ENCODE results near the gene KCNK4. TPM values are rescaled to one million over a fixed set of nuclear protein-coding genes. Genes with fewer than 3 reads are reported as not detected.
A peak's percentile ranks its signal among the peaks of the same experiment; 100 is the strongest.
"Not testable (repeated sequence)": the region's sequence is repeated elsewhere in the genome, so short reads cannot be mapped to it uniquely, and the experiment has no call there.

The KCNK4 gene
- total RNA-seq (2014; rRNA removed; shearing (Covaris generic)), result 0.31 TPM in 1 of 2 replicates, not detected in the other

DNA sequence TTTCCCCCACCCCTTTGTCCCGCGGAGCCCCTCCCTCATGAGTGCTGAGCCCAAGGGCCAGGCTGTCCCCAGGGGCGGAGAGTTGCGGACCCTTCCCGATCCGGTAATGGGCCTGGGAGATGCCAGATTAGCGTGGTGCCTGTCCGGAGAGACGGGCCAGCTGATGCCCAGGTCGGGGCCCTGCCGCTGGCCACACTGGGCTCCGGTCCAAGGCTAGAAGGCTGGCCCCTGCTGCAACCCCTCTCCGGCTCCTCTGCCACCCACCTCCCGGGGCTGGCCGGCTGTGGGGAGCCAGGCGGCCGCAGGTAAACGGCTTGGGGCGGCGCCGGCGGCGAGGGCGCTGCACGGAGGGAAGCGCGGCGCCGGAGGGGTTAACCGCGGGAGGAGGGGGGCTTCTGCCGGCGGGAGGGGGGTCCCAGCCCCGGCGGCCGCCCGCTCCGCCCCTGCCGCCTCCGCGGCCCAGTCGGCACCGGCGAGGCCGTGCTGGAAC lies at the start of gene KCNK4:
Gene KCNK4, plus strand, starts transcription at position 41 of the 490 bp plus-strand sequence. CDS start 1,717 bp downstream, outside the sequence.
- peaks cover 51% of the 10 kb centered on the region for H3K27me3 ChIP-seq (replicated peaks)
- no peak for DNase-seq (ENCODE audit: low read depth in 1 of 2, low spot score in 2 of 2)
- H3K9me3 ChIP-seq (replicated peaks), result 0 out of 2 replicates have a peak, but pooled peaks cover 3% of the 10 kb centered on the region

DNA sequence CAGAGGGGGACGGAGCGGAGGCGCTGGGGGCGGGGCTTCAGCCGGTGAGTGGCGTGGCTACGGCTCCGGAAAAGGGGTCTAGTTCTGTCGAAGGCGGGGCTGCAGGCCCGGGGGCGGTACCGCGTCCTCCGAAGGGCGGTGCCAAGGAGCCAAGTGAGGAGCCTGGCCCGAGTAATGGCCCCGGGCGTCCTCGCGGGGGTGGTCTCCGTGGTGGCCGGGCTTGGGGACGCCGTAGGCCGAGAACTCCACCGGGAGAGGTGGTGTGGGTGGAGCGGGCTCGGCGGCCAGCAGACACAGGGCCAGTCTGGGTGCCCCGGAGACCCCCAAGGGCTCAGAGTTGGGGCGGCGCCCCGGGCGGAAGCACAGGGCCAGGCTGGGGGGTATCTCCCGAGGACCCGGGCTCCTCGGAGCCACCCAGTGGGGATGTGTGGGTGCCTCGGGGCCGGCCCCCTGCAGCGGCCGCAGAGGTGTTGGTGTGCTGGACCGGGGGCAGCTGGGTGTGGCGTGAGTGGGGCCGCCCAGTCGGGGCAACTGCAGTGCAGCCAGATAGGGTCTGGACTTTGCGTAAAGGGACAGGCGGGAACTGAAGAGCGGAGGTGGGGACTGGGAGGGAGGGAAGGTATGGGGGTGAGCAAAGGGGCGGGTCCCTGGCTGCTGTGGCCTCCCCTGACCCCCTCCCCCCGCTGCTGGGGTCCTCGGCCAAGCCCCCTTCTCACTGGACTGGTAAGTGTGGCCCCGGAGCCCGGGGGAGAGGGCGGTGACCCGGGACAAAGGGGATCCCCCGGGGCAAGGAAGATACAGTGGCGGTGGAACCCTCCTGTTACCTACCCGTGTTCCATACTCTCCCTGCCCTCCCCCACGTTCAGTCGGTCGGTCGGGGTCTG lies 49.4 kb upstream of the KCNK4 start:
- Histone ChIP-seq H3K36me3 (peaks cover 64% of the 10 kb centered on the region), H3K4me1 (replicated peaks) (peaks cover 42% of the 10 kb centered on the region), H3K9me3 (replicated peaks) (no peaks in the 10 kb centered on the region), H3K27ac (peak overlapping the region; percentile 12; the same call in 1 of the 2 replicates), H3K4me3 (peak overlapping the region; percentile 74), H3K27me3 (replicated peaks) (no peaks in the 10 kb centered on the region)
- peak in 1 of 2 experiments; percentile 76 for DNase-seq (ENCODE audit: low read depth in 1 of 2, low spot score in 2 of 2)

More for the DNA sequence above, at the start of gene KCNK4:
- Histone ChIP-seq H3K4me3 (no peak within 1 kb of the TSS), H3K27ac (no peak within 1 kb of the TSS), H3K36me3 (no peaks in the 10 kb centered on the region; the same call in 1 of the 2 replicates), H3K4me1 (replicated peaks) (peaks cover 12% of the 10 kb centered on the region)

DNA sequence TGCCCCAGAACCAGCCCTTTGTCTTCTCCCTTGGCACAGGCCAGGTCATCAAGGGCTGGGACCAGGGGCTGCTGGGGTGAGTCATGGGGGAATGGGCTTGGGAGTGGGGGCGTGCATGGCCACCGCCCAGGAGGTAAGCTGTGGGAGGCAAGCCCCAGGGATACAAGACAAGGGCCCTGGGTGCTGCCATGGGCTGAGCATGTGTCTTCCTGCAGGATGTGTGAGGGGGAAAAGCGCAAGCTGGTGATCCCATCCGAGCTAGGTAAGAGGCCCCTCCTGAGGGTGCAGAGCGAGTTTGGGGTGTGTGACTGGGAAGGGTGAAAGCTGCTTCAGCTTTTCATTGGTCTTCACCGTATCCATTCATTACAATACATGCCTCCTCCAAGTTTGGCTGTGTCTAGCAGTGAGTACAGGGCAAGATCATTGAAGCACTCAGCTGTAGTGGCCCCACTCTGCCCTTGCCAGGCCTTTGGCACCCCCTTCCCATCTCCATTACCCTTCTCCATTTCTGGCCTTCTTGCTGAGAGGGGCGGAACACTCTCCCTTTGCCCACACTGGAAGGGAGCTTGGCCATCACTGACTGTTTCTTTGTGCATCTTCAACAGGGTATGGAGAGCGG lies 47.8 kb upstream of the KCNK4 start:
- Histone ChIP-seq H3K9me3 (replicated peaks) (no peaks in the 10 kb centered on the region), H3K27me3 (replicated peaks) (no peaks in the 10 kb centered on the region), H3K4me3 (no peak overlapping the region), H3K27ac (no peak overlapping the region), H3K4me1 (replicated peaks) (peaks cover 55% of the 10 kb centered on the region), H3K36me3 (peaks cover 57% of the 10 kb centered on the region)
- DNase-seq (ENCODE audit: low read depth in 1 of 2, low spot score in 2 of 2), result no peak

DNA sequence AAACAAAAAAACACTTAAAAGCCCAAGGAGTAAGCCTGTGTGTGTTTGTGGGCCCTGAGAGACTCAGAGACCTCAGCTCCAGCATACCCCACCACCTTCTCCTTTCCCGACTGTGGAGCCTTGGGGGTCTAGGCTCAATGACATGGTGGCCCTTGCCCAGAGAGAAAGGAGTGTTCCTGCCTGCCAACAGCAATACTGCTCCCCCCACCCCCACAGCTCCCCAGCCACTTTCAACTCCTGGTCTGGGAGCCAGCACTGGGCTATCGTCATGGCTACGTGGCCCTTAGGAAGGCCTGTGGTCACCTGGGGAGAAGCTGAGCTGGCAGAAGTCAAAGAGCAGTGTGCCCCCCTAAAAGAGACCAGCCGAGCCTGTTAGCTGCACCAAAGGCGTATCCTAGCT lies 47.0 kb upstream of the KCNK4 start:
- H3K27me3 ChIP-seq (replicated peaks), result no peaks in the 10 kb centered on the region
- no peak overlapping the region for H3K4me3 ChIP-seq
- no peaks in the 10 kb centered on the region for H3K9me3 ChIP-seq (replicated peaks)
- peaks cover 52% of the 10 kb centered on the region for H3K36me3 ChIP-seq
- no peak for DNase-seq (ENCODE audit: low read depth in 1 of 2, low spot score in 2 of 2)
- no peak overlapping the region for H3K27ac ChIP-seq
- H3K4me1 ChIP-seq (replicated peaks), result peaks cover 55% of the 10 kb centered on the region

DNA sequence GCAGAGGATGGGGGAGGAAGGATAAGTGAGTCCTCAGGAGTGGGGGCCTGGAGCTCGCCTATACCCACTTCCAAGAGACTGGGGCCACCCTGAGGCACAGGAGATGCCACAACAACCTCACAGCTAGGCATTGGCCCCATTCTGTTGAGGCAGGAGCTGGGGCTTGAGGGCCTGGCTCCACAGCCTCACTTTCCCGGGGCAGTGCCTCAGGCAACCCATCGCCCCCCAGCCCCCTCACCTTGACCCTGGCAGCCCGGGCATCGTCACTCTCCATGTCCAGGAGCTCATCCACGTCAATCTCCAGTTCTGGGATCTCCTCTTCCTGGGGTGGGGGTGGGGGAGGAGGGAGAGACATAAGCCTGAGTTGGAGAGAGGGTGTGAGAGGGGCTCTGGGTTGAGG lies 46.1 kb upstream of the KCNK4 start:
- Histone ChIP-seq H3K9me3 (replicated peaks) (no peaks in the 10 kb centered on the region), H3K27me3 (replicated peaks) (no peaks in the 10 kb centered on the region), H3K36me3 (peaks cover 51% of the 10 kb centered on the region), H3K27ac (no peak overlapping the region), H3K4me1 (replicated peaks) (peaks cover 54% of the 10 kb centered on the region), H3K4me3 (peak overlapping the region; percentile 79)
- DNase-seq (ENCODE audit: low read depth in 1 of 2, low spot score in 2 of 2), result no peak

DNA sequence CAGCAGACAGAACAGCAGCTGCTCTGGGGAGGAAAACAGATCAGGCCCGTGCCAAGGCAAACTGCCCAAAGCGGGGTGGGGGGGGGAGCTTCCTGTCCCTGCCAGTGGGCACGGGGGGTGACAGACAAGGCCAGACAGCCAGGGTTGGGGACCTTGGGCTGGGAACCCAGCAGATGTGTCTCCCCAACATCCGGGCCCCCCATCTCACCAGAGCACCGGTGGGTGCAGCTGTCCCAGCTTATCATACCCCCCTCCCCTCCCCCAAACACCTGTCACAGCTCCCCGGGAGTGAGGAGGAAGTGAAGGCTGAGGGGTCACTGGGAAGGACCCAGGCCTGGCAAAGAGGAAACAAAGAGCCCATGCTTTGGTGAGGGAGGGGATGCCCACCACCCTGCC lies 45.7 kb upstream of the KCNK4 start:
- Histone ChIP-seq H3K4me1 (replicated peaks) (peaks cover 50% of the 10 kb centered on the region), H3K9me3 (replicated peaks) (no peaks in the 10 kb centered on the region), H3K4me3 (peak overlapping the region; percentile 79), H3K27ac (peak overlapping the region; percentile 68), H3K27me3 (replicated peaks) (no peaks in the 10 kb centered on the region), H3K36me3 (peaks cover 47% of the 10 kb centered on the region)
- DNase-seq (ENCODE audit: low read depth in 1 of 2, low spot score in 2 of 2), result no peak

DNA sequence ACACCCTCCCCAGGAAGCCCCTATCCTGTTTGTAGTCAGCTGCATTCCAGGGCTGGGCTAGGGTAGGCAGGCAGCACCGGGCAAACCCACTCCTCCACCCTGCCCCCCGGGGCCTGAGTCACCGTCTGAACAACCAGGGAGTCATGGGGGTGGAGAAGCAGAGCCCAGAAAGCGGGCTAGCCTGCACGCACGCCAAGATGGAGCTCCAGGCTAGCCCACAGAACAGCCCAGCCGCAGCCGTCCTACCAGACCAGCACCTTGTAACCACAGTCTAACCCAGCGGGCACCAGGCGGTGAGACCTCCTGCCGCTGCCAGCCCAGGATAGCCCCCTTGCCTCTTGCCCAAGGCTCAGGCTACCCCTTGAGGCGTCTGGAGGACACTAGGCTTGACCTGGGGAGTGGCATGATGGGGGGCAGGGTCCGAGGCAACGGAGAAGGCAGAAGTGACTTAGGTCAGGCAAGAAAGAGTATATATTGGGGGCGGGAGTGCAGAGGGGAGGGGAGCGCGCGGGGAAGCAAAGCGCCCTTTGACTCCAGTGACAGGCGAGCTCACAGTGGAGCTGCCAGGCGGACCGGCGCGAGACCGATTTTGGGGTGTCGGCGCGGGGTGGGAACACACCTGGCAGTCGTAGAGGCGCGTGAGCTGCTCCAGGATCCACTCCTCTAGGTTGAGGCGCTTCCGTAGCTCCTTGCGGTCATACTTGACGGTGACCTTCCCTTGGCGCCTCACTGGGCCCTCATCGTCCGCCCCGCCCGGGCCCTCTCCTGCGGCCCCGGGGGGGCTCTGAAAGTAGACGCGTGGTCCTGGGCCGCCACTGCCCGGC lies 45.1 kb upstream of the KCNK4 start:
- peaks cover 52% of the 10 kb centered on the region for H3K4me1 ChIP-seq (replicated peaks)
- H3K27ac ChIP-seq, result peak overlapping the region; percentile 68
- H3K36me3 ChIP-seq, result peaks cover 44% of the 10 kb centered on the region

DNA sequence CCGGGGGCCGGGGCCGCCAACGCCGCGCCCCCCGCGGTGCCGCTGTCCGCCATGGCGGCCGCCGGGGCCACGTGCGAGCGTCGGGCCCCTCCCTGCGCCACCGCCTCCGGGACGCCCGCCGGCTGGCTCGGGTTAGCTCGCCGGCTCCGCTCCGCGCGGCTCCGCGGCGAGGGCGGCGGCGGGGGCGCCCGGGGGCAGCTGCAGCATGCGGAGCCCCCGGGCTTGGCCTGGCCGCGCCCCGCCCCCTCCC lies 44.6 kb upstream of the KCNK4 start:
- H3K27me3 ChIP-seq (replicated peaks); DNase-seq (ENCODE audit: low read depth in 1 of 2, low spot score in 2 of 2); H3K9me3 ChIP-seq (replicated peaks): not testable (repeated sequence)
- peak overlapping the region; percentile 68; the same call in 1 of the 2 replicates for H3K27ac ChIP-seq
- H3K36me3 ChIP-seq, result peaks cover 45% of the 10 kb centered on the region
- peaks cover 56% of the 10 kb centered on the region for H3K4me1 ChIP-seq (replicated peaks)
- H3K4me3 ChIP-seq, result peak overlapping the region; percentile 79

More for the DNA sequence above, 45.1 kb upstream of the KCNK4 start:
- H3K4me3 ChIP-seq, result peak overlapping the region; percentile 79
- no peaks in the 10 kb centered on the region for H3K27me3 ChIP-seq (replicated peaks)
- H3K9me3 ChIP-seq (replicated peaks), result no peaks in the 10 kb centered on the region
- peak; percentile 91 to 99 for DNase-seq (ENCODE audit: low read depth in 1 of 2, low spot score in 2 of 2)

DNA sequence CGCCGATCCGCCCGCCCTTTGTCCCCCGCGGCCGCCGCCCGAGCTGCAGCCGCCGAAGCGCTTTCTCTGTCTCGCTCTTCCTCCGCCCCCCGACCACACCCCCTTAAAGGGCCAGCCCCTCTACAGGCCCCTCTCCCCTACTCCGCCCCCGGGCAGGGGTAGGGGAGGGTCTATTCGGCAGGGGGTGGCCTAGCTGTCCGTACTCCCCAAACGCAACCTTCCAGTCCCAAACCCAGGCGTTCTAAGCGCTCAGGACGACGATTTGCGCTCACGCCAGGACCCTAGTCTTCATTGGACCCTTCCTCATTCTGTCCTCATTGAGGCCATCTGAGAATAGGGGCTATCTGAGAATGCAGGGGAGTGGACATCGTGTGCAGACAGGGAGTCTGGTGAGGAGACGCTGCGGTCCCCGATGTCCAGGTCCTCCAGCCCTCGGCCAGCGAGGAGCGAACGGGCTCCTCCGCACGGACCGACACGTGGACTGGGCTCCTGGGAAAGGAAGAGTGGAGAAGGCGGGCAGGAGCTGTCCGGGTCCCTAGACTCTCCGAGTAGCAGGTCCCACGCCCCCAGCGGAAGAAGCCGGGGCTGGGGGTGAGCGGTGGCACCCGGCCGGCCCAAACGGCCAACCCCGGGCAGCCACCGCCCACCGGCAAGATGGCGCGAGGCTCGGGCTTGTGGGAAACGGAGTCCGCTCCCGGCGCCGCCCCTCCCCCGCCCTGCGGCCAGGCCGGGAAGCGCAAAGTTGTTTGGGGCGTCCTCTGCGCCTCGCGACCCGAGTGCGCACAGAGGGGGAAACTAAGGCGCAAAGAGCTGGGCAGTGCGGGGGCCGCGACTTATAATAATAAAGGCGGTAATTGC lies 44.0 kb upstream of the KCNK4 start, which contains the start of gene PPP1R14B:
Gene PPP1R14B, minus strand, starts transcription at position 73 of the 858 bp plus-strand sequence. CDS start 270 bp downstream, outside the sequence.
- H3K36me3 ChIP-seq, result peaks cover 48% of the 10 kb centered on the region
- H3K27ac ChIP-seq, result peak within 1 kb of the TSS; percentile 68
- H3K27me3 ChIP-seq (replicated peaks), result no peaks in the 10 kb centered on the region
- DNase-seq (ENCODE audit: low read depth in 1 of 2, low spot score in 2 of 2), result peak; percentile 90 to 97
- peaks cover 3% of the 10 kb centered on the region; the same call in 1 of the 2 replicates for H3K9me3 ChIP-seq (replicated peaks)
- H3K4me1 ChIP-seq (replicated peaks), result peaks cover 56% of the 10 kb centered on the region
- H3K4me3 ChIP-seq, result peak within 1 kb of the TSS; percentile 79

DNA sequence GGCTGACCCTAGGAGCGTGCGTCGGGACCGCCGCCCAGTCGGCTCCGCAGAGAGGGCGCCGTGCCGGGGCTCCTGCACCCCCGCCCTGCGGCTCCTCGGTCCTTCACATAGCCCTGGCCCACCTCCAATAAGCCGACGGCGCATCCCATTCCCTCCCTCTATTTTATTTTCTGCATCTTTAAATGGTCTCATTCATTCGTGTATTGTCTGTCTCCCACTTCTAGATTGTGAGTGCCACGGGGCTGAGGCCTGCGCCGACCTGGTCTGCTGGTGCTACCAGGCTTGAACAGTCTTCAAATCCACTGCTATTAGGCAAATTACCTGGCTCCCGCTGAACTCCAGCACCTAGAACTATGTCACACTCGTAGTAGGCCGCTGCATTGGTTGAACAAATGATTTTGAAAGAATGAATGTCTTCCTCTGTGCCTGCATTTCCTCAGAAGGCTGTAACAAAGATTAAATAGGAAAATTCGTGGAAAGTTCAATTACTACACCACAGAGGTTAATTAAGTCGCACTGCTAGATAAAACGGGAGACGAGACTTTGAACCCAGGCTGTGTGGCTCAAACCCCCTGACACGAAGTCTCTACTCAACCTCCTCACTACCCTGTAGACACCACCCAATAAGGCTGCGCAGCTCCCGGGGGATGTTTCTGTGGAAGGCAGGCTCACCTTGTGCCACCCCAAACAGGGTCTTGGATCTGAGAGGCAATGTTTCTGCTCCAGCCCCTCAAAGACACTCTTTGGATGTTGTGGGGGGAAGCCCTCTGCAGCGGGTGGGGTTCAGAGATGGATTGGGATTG lies 43.2 kb upstream of the KCNK4 start:
- H3K4me1 ChIP-seq (replicated peaks), result peaks cover 55% of the 10 kb centered on the region
- peaks cover 40% of the 10 kb centered on the region for H3K36me3 ChIP-seq
- no peak for DNase-seq (ENCODE audit: low read depth in 1 of 2, low spot score in 2 of 2)
- H3K27me3 ChIP-seq (replicated peaks), result no peaks in the 10 kb centered on the region
- peaks cover 3% of the 10 kb centered on the region; the same call in 1 of the 2 replicates for H3K9me3 ChIP-seq (replicated peaks)
- H3K4me3 ChIP-seq, result peak overlapping the region; percentile 79
- H3K27ac ChIP-seq, result no peak overlapping the region

DNA sequence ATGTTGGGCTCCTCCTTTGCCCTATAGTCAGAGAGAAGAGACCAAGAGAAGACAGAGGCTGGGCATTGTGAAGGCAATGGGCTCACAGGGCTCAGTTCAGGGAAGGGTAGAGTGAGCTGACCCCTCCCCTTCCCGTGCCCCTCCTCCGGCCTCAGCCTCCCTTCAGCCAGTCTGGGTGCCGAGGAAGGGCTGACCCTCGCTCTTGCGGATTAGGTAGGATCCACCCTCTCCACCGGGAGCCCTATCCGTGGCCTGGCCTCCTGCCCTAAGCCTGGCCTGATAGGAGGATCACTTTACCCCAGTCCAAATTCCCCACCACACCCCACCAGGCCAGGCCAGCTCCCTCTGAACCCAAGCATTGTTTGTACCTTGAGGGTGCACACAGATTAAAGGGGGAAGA lies 42.5 kb upstream of the KCNK4 start:
- no peaks in the 10 kb centered on the region for H3K27me3 ChIP-seq (replicated peaks)
- DNase-seq (ENCODE audit: low read depth in 1 of 2, low spot score in 2 of 2), result no peak
- peaks cover 3% of the 10 kb centered on the region; the same call in 1 of the 2 replicates for H3K9me3 ChIP-seq (replicated peaks)
- no peak overlapping the region for H3K27ac ChIP-seq
- peaks cover 33% of the 10 kb centered on the region for H3K36me3 ChIP-seq
- no peak overlapping the region for H3K4me3 ChIP-seq
- H3K4me1 ChIP-seq (replicated peaks), result peaks cover 52% of the 10 kb centered on the region

DNA sequence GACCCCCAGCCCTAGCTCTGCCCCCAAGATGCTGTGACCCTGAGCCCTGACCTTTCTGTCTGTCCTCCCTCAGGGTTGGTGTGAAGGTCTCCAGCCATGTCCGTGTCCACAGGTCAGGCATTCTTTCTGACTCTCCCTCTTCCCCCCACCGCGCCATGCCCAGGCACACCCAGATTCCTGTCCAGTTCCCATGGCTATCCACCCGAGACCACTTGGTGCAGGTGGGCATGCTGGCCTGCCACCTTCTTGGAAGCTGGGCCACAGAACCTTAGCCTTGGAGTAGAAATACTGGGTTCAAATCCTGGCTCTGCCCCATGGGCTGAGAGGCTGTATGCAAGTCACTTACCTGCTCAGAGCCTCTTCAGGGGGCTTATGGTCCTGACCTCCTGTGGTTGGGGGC lies 42.1 kb upstream of the KCNK4 start:
- peaks cover 3% of the 10 kb centered on the region; the same call in 1 of the 2 replicates for H3K9me3 ChIP-seq (replicated peaks)
- no peaks in the 10 kb centered on the region for H3K27me3 ChIP-seq (replicated peaks)
- H3K36me3 ChIP-seq, result peaks cover 30% of the 10 kb centered on the region
- peaks cover 53% of the 10 kb centered on the region for H3K4me1 ChIP-seq (replicated peaks)
- H3K27ac ChIP-seq, result no peak overlapping the region
- no peak overlapping the region for H3K4me3 ChIP-seq
- no peak for DNase-seq (ENCODE audit: low read depth in 1 of 2, low spot score in 2 of 2)
